SK-N-SH (cell line): ENCODE results near the gene F2RL3. TPM values are rescaled to one million over a fixed set of nuclear protein-coding genes. Genes with fewer than 3 reads are reported as not detected.

Source experiments
- CTCF ChIA-PET: fragments of 300-600, 350-600 bp; formaldehyde crosslinking; extraction: SDS; loops from one replicate; lab custom pipeline; 2021; lab: Yijun Ruan, JAX
- POLR2A ChIA-PET: fragments of 350-600 bp; sonication (Branson Sonifier 250); formaldehyde crosslinking; extraction: SDS; loops from one replicate; lab custom pipeline; 2020; ENCODE audit warnings: antibody characterized with exemption, inconsistent platforms; lab: Yijun Ruan, JAX
- DNase-seq: peaks from one replicate; pipeline ENCODE4 v3.0.0; 2012
- H2AFZ ChIP-seq: fragments of 200-600 bp; sonication (generic); 2 replicates; pipeline ENCODE4 v1.8.1; 2016; ENCODE audit warnings: antibody characterized with exemption, mild to moderate bottlenecking, low read depth
- H3F3A ChIP-seq: fragments of 200-600 bp; sonication (generic); replicated peaks from 2 replicates; pipeline ENCODE3; 2016; ENCODE audit warnings: antibody characterized with exemption, mild to moderate bottlenecking; ENCODE audit not compliant: insufficient read depth
- H3K27ac ChIP-seq, 2 experiments: fragments of 200-500 bp in 1 of 2; fragments of 200-600 bp in 1 of 2; sonication (Bioruptor generic) in 1 of 2; sonication (generic), shearing (Covaris generic) in 1 of 2; 2 replicates each; pipeline versions ENCODE4 v1.5.1 to v1.6.1; 2014 to 2016; ENCODE audit warnings: low read depth in 2 of 2, inconsistent platforms in 1 of 2, low read length in 1 of 2, mild to moderate bottlenecking in 1 of 2, mixed read lengths in 1 of 2
- H3K27me3 ChIP-seq: fragments of 200-600 bp; sonication (generic), shearing (Covaris generic); 2 replicates; pipeline ENCODE4 v1.6.1; 2016; ENCODE audit warnings: mixed run types; ENCODE audit not compliant: insufficient read depth
- H3K36me3 ChIP-seq, 2 experiments: fragments of 200-500 bp in 1 of 2; fragments of 200-600 bp in 1 of 2; sonication (Bioruptor generic) in 1 of 2; sonication (generic) in 1 of 2; replicated peaks in 1 of 2; 2 replicates each; pipeline versions ENCODE3 to v1.5.1; 2014 to 2016; ENCODE audit warnings: low read length in 1 of 2, mild to moderate bottlenecking in 1 of 2; ENCODE audit not compliant: insufficient read depth in 2 of 2, control insufficient read depth in 1 of 2
- H3K4me1 ChIP-seq, 2 experiments: fragments of 200-500 bp in 1 of 2; fragments of 200-600 bp in 1 of 2; sonication (Bioruptor generic) in 1 of 2; sonication (generic), shearing (Covaris generic) in 1 of 2; 2 replicates each; pipeline versions ENCODE4 v1.5.1 to v1.6.1; 2014 to 2016; ENCODE audit warnings: low read depth in 1 of 2, low read length in 1 of 2, mixed run types in 1 of 2; ENCODE audit not compliant: insufficient read depth in 2 of 2, control insufficient read depth in 1 of 2
- H3K4me2 ChIP-seq: fragments of 200-600 bp; sonication (generic), shearing (Covaris generic); 2 replicates; pipeline ENCODE4 v1.6.1; 2017; ENCODE audit warnings: mixed run types
- H3K4me3 ChIP-seq, 2 experiments: fragments of 200-500 bp in 1 of 2; fragments of 200-600 bp in 1 of 2; sonication (Bioruptor generic) in 1 of 2; sonication (generic), shearing (Covaris generic) in 1 of 2; 2 replicates each; pipeline versions ENCODE4 v1.5.1 to v1.8.1; 2014 to 2016; ENCODE audit warnings: low read depth in 2 of 2, inconsistent platforms in 1 of 2, low read length in 1 of 2, mild to moderate bottlenecking in 1 of 2, mixed read lengths in 1 of 2, moderate library complexity in 1 of 2
- H3K79me2 ChIP-seq: fragments of 200-600 bp; sonication (generic); 2 replicates; pipeline ENCODE4 v1.8.1; 2017; ENCODE audit warnings: mild to moderate bottlenecking; ENCODE audit not compliant: insufficient read depth
- H3K9ac ChIP-seq: fragments of 200-600 bp; sonication (generic); 2 replicates; pipeline ENCODE4 v1.6.1; 2017; ENCODE audit warnings: mixed run types
- H3K9me2 ChIP-seq: fragments of 200-600 bp; sonication (generic); 2 replicates; pipeline ENCODE4 v1.6.1; 2017; ENCODE audit warnings: mixed run types
- H3K9me3 ChIP-seq: fragments of 200-600 bp; sonication (generic); 2 replicates; pipeline ENCODE4 v1.6.1; 2017; ENCODE audit warnings: mixed run types, mild to moderate bottlenecking, moderate library complexity
- H4K20me1 ChIP-seq: fragments of 200-600 bp; sonication (generic); 2 replicates; pipeline ENCODE4 v1.6.1; 2017; ENCODE audit warnings: mild to moderate bottlenecking, mixed run types; ENCODE audit not compliant: insufficient read depth
- EP300 ChIP-seq, 2 experiments: IDR thresholded peaks; 2 replicates each; pipeline versions ENCODE4 v1.4.0 to v1.6.1; 2012; ENCODE audit warnings: borderline replicate concordance in 1 of 2, low read depth in 1 of 2, low read length in 1 of 2
- FOXJ3 ChIP-seq: sonication (generic); formaldehyde crosslinking; IDR thresholded peaks from 2 replicates; pipeline ENCODE4 v1.5.1; 2020; ENCODE audit warnings: mild to moderate bottlenecking, missing genetic modification reagents
- GABPA ChIP-seq: IDR thresholded peaks from 2 replicates; pipeline ENCODE4 v1.4.0; 2012; ENCODE audit warnings: low read depth, mild to moderate bottlenecking
- IRF3 ChIP-seq: fragments of 150-350 bp; IDR thresholded peaks from 2 replicates; pipeline ENCODE4 v1.6.1; 2016; ENCODE audit warnings: mild to moderate bottlenecking, low read depth, low read length
- MAX ChIP-seq: IDR thresholded peaks from 2 replicates; pipeline ENCODE4 v1.4.0; 2012; ENCODE audit warnings: low read depth
- REST ChIP-seq: IDR thresholded peaks from 2 replicates; pipeline ENCODE4 v1.6.1; 2012; ENCODE audit warnings: mild to moderate bottlenecking, low read depth, low read length, moderate library complexity
- RXRA ChIP-seq: IDR thresholded peaks from 2 replicates; pipeline ENCODE4 v1.4.0; 2012; ENCODE audit warnings: low read depth, mild to moderate bottlenecking, borderline replicate concordance
- SIN3A ChIP-seq: IDR thresholded peaks from 2 replicates; pipeline ENCODE4 v1.6.1; 2012; ENCODE audit warnings: low read depth, mild to moderate bottlenecking, low read length, moderate library complexity, borderline replicate concordance
- TAF1 ChIP-seq: IDR thresholded peaks from 2 replicates; pipeline ENCODE4 v1.6.1; 2012; ENCODE audit warnings: low read depth, mild to moderate bottlenecking, low read length, moderate library complexity, borderline replicate concordance
- TEAD4 ChIP-seq: IDR thresholded peaks from 2 replicates; pipeline ENCODE4 v1.4.0; 2012; ENCODE audit warnings: mild to moderate bottlenecking, borderline replicate concordance; ENCODE audit not compliant: insufficient read depth
- USF1 ChIP-seq: IDR thresholded peaks from 2 replicates; pipeline ENCODE4 v1.4.0; 2012; ENCODE audit warnings: low read depth, borderline replicate concordance
- YY1 ChIP-seq: IDR thresholded peaks from 2 replicates; pipeline ENCODE4 v1.4.0; 2012; ENCODE audit warnings: low read depth, mild to moderate bottlenecking
- ZBTB33 ChIP-seq: IDR thresholded peaks from 2 replicates; pipeline ENCODE4 v1.4.0; 2012; ENCODE audit warnings: low read depth, borderline replicate concordance
- WGBS: methylation state at CpG from one replicate; pipeline ENCODE4 v1.1.6; 2017; ENCODE audit warnings: low lambda C conversion rate; 5-methylcytosine and 5-hydroxymethylcytosine counted together
- polyA plus RNA-seq, 3 experiments: library from polyadenylated mRNA; depleted of rRNA; stranded (reverse); fragments of >200 nt; gene quantifications; 2 replicates each; pipeline ENCODE4 v1.2.3, GENCODE V29; 2012
- TF ChIP-seq, protein P1 (sequence below): IDR thresholded peaks from 2 replicates; pipeline ENCODE4; 2012

F2RL3 gene
- polyA plus RNA-seq, 1 of the 3 experiments (the other 2 are of a cell fraction), result not detected

DNA sequence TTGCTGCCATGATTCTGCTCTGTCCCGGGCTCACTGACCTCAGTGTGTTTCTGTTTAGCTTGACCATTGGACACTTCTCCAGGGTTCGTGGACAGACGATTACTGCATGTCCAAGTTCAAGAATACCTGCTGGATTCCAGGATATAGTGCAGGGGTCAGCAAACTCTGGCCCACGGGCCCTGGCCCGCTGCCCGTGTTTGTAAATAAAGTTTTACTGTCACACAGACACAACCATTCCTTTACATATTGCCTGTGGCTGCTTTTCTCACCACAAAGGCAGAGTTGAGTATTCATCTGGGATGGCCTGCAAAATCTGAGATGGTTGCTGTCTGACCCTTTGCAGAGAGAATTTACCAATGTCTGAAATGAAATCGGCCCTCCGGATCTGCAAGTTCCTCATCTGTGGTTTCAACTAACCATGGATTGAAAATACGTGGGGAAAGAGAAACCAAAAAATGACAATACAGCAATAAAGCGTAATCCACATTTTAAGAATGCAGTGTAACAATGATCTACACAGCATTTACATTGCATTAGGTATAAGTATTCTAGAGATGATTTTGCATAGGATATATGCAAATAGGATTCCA, 25.9 kb upstream of the F2RL3 start:
- Histone ChIP-seq H3K4me2 (no peak overlapping the region), H3K9ac (no peak overlapping the region), H3K79me2 (no peaks in the 10 kb centered on the region), H3K36me3 (peaks cover 27 to 40% of the 10 kb centered on the region in 2 experiments), H3K9me2 (no peaks in the 10 kb centered on the region), H3F3A (no peaks in the 10 kb centered on the region), H2AFZ (no peak overlapping the region), H3K27me3 (no peaks in the 10 kb centered on the region), H4K20me1 (no peaks in the 10 kb centered on the region), H3K27ac (no peak overlapping the region), H3K4me1 (no peaks in the 10 kb centered on the region), H3K4me3 (no peak overlapping the region), H3K9me3 (no peaks in the 10 kb centered on the region)
- CTCF ChIA-PET, result no interaction called here
- no peak for DNase-seq
- POLR2A ChIA-PET, result no interaction called here
- TF ChIP-seq MAX, result no peak
- no peak for TF ChIP-seq ZBTB33
- TF ChIP-seq FOXJ3 (CRISPR knock-in tag), result no peak
- TF ChIP-seq, protein P1, sequence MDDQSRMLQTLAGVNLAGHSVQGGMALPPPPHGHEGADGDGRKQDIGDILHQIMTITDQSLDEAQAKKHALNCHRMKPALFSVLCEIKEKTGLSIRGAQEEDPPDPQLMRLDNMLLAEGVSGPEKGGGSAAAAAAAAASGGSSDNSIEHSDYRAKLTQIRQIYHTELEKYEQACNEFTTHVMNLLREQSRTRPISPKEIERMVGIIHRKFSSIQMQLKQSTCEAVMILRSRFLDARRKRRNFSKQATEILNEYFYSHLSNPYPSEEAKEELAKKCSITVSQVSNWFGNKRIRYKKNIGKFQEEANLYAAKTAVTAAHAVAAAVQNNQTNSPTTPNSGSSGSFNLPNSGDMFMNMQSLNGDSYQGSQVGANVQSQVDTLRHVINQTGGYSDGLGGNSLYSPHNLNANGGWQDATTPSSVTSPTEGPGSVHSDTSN, result no peak
- TF ChIP-seq TEAD4, result no peak
- TF ChIP-seq RXRA, result no peak
- TF ChIP-seq REST, result no peak
- no peak for TF ChIP-seq USF1
- TF ChIP-seq IRF3, result no peak
- TF ChIP-seq TAF1, result no peak
- TF ChIP-seq GABPA, result no peak
- TF ChIP-seq SIN3A, result no peak
- no peak for TF ChIP-seq EP300 (IDR thresholded peaks at IDR 0.05; ENCODE audit: borderline replicate concordance in 1 of 2, low read depth in 1 of 2, low read length in 1 of 2)
- no peak for TF ChIP-seq YY1
- 96% methylated on average over 10 of the region's 10 CpGs for WGBS
